H9 (cell line): ENCODE measurements around the gene CRACR2B. TPM values are rescaled to one million over a fixed set of nuclear protein-coding genes. Genes with fewer than 3 reads are reported as not detected.

Source experiments
- DNase-seq: peaks from one replicate; pipeline ENCODE4 v3.0.0-alpha.2; 2017
- H2AFZ ChIP-seq: one replicate; pipeline ENCODE4 v1.6.1; 2013; ENCODE audit warnings: mild to moderate bottlenecking, low read length, control low read depth, moderate library complexity
- H2AK5ac ChIP-seq: 2 replicates; pipeline ENCODE4 v1.6.1; 2013; ENCODE audit warnings: low read length, control low read depth, mixed read lengths; ENCODE audit not compliant: insufficient read length
- H2BK120ac ChIP-seq: one replicate; pipeline ENCODE4 v1.6.1; 2013; ENCODE audit warnings: low read depth, mild to moderate bottlenecking, low read length, control low read depth, inconsistent platforms; ENCODE audit not compliant: poor library complexity, severe bottlenecking
- H2BK12ac ChIP-seq: 2 replicates; pipeline ENCODE4 v1.6.1; 2013; ENCODE audit warnings: low read length, control low read depth, mixed read lengths, low read depth; ENCODE audit not compliant: insufficient read length
- H2BK15ac ChIP-seq: 2 replicates; pipeline ENCODE4 v1.6.1; 2013; ENCODE audit warnings: low read depth, low read length, control low read depth
- H2BK20ac ChIP-seq: one replicate; pipeline ENCODE4 v1.6.1; 2013; ENCODE audit warnings: low read depth, mild to moderate bottlenecking, low read length, control low read depth, inconsistent platforms; ENCODE audit not compliant: poor library complexity, severe bottlenecking
- H2BK5ac ChIP-seq: 2 replicates; pipeline ENCODE4 v1.6.1; 2013; ENCODE audit warnings: low read length, control low read depth, mixed read lengths; ENCODE audit not compliant: insufficient read length
- H3K14ac ChIP-seq: 2 replicates; pipeline ENCODE4 v1.6.1; 2013; ENCODE audit warnings: low read length, control low read depth; ENCODE audit not compliant: insufficient read depth
- H3K18ac ChIP-seq: 2 replicates; pipeline ENCODE4 v1.6.1; 2013; ENCODE audit warnings: low read depth, mild to moderate bottlenecking, mixed read lengths, low read length, control low read depth; ENCODE audit not compliant: insufficient read length
- H3K23ac ChIP-seq: 2 replicates; pipeline ENCODE4 v1.6.1; 2013; ENCODE audit warnings: low read length, control low read depth, mixed read lengths, low read depth; ENCODE audit not compliant: insufficient read length
- H3K23me2 ChIP-seq: 2 replicates; pipeline ENCODE4 v1.6.1; 2013; ENCODE audit warnings: low read depth, mild to moderate bottlenecking, mixed read lengths, low read length, control low read depth; ENCODE audit not compliant: insufficient read length, poor library complexity, severe bottlenecking
- H3K27ac ChIP-seq: 2 replicates; pipeline ENCODE4 v1.5.1; 2013; ENCODE audit warnings: low read length, control low read depth, mixed read lengths, low read depth; ENCODE audit not compliant: insufficient read length
- H3K27me3 ChIP-seq: 2 replicates; pipeline ENCODE4 v1.6.1; 2013; ENCODE audit warnings: low read length, control low read depth, inconsistent platforms; ENCODE audit not compliant: insufficient read depth
- H3K4ac ChIP-seq: 2 replicates; pipeline ENCODE4 v1.6.1; 2013; ENCODE audit warnings: low read depth, mild to moderate bottlenecking, control low read depth, inconsistent platforms, low read length, moderate library complexity
- H3K4me1 ChIP-seq: 2 replicates; pipeline ENCODE4 v1.6.1; 2013; ENCODE audit warnings: low read length, control low read depth, inconsistent platforms; ENCODE audit not compliant: insufficient read depth
- H3K4me2 ChIP-seq: 2 replicates; pipeline ENCODE4 v1.6.1; 2013; ENCODE audit warnings: low read length, control low read depth, mixed read lengths; ENCODE audit not compliant: insufficient read length, insufficient read depth
- H3K56ac ChIP-seq: 2 replicates; pipeline ENCODE4 v1.6.1; 2013; ENCODE audit warnings: low read depth, mild to moderate bottlenecking, mixed read lengths, low read length, control low read depth; ENCODE audit not compliant: insufficient read length
- H3K79me1 ChIP-seq: 2 replicates; pipeline ENCODE4 v1.6.1; 2013; ENCODE audit warnings: low read depth, mild to moderate bottlenecking, moderate library complexity, low read length, control low read depth, inconsistent platforms; ENCODE audit not compliant: insufficient read depth, poor library complexity, severe bottlenecking
- H3K79me2 ChIP-seq: 2 replicates; pipeline ENCODE4 v1.6.1; 2013; ENCODE audit warnings: low read length, control low read depth, inconsistent platforms; ENCODE audit not compliant: insufficient read depth
- H3K9ac ChIP-seq: 2 replicates; pipeline ENCODE4 v1.6.1; 2013; ENCODE audit warnings: low read length, control low read depth, mixed read lengths; ENCODE audit not compliant: insufficient read length; ENCODE audit errors: extremely low read depth
- H3K9me3 ChIP-seq: one replicate; pipeline ENCODE4 v1.6.1; 2013; ENCODE audit warnings: low read depth, low read length, inconsistent platforms; ENCODE audit not compliant: control insufficient read depth
- H3T11ph ChIP-seq: one replicate; pipeline ENCODE4 v1.6.1; 2013; ENCODE audit warnings: mild to moderate bottlenecking, low read length, control low read depth, inconsistent platforms
- H4K20me1 ChIP-seq: one replicate; pipeline ENCODE4 v1.6.1; 2013; ENCODE audit not compliant: control insufficient read depth, insufficient read length, insufficient read depth
- H4K5ac ChIP-seq: 2 replicates; pipeline ENCODE4 v1.6.1; 2013; ENCODE audit warnings: low read depth, mild to moderate bottlenecking, mixed read lengths, low read length, control low read depth; ENCODE audit not compliant: insufficient read length
- H4K8ac ChIP-seq: replicated peaks from 2 replicates; pipeline ENCODE4 v1.6.1; 2013; ENCODE audit warnings: low read length, control low read depth, mixed read lengths, low read depth; ENCODE audit not compliant: insufficient read length
- H4K91ac ChIP-seq: 2 replicates; pipeline ENCODE4 v1.6.1; 2013; ENCODE audit warnings: low read depth, mild to moderate bottlenecking, moderate library complexity, mixed read lengths, low read length, control low read depth; ENCODE audit not compliant: insufficient read length
- H3K27ac Mint-ChIP-seq, 3 experiments: 2 replicates in 2 of 3; 3 replicates in 1 of 3; pipeline ENCODE4 v1.8.0; 2020 to 2021; ENCODE audit warnings: mixed read lengths in 3 of 3, mild to moderate bottlenecking in 1 of 3, moderate library complexity in 1 of 3
- H3K27me3 Mint-ChIP-seq: 2 replicates; pipeline ENCODE4 v1.8.0; 2021; ENCODE audit warnings: low read depth, mild to moderate bottlenecking, moderate library complexity, mixed read lengths
- H3K36me3 Mint-ChIP-seq, 3 experiments: 2 replicates in 2 of 3; 3 replicates in 1 of 3; pipeline ENCODE4 v1.8.0; 2020 to 2021; ENCODE audit warnings: low read depth in 3 of 3, mixed read lengths in 3 of 3; ENCODE audit not compliant: insufficient read depth in 1 of 3
- H3K4me1 Mint-ChIP-seq, 2 experiments: 2 replicates each; pipeline ENCODE4 v1.8.0; 2020; ENCODE audit warnings: mixed read lengths in 2 of 2
- H3K4me3 Mint-ChIP-seq, 2 experiments: 2 replicates in 1 of 2; 3 replicates in 1 of 2; pipeline ENCODE4 v1.8.0; 2020 to 2021; ENCODE audit warnings: mild to moderate bottlenecking in 2 of 2, mixed read lengths in 2 of 2, moderate library complexity in 1 of 2
- H3K9me3 Mint-ChIP-seq, 2 experiments: 2 replicates in 1 of 2; 3 replicates in 1 of 2; pipeline ENCODE4 v1.8.0; 2020; ENCODE audit warnings: mild to moderate bottlenecking in 2 of 2, mixed read lengths in 2 of 2, moderate library complexity in 1 of 2
- CTCF ChIP-seq: fragments of 200-600 bp; sonication (generic); conservative IDR thresholded peaks from 3 replicates; pipeline ENCODE4 v1.8.0; 2021; ENCODE audit warnings: antibody characterized with exemption, mild to moderate bottlenecking
- WGBS: extraction: QIAGEN DNeasy Blood & Tissue Kit; methylation state at CpG from one replicate; pipeline ENCODE4 v1.1.7; 2013; ENCODE audit warnings: missing lambda C conversion rate, low lambda C conversion rate, mixed read lengths; ENCODE audit not compliant: insufficient read length; ENCODE audit errors: extremely low coverage; 5-methylcytosine and 5-hydroxymethylcytosine counted together
- total RNA-seq: library from RNA; stranded (reverse); gene quantifications from 2 replicates; pipeline ENCODE4 v1.2.1, GENCODE V29; 2021

Gene CRACR2B
- total RNA-seq, 1 experiment from 2014 or later, result 29.0 TPM

GRCh38 chr11:830295-831117, 2.8 kb downstream of the CRACR2B start:
- no peak overlapping the region for H3K14ac ChIP-seq
- no peaks in the 10 kb centered on the region; the same call in 1 of the 2 replicates for H3K4me1 ChIP-seq
- H3K79me1 ChIP-seq, result no peaks in the 10 kb centered on the region

More at GRCh38 chr11:830295-831117, 2.8 kb downstream of the CRACR2B start:
- Histone ChIP-seq H4K5ac (no peak overlapping the region), H4K20me1 (no peaks in the 10 kb centered on the region), H4K8ac (no peak overlapping the region), H3K27ac (no peak overlapping the region), H3K9me3 (no peaks in the 10 kb centered on the region), H3K27me3 (peaks cover 9% of the 10 kb centered on the region; the same call in 1 of the 2 replicates), H2BK120ac (no peak overlapping the region), H3T11ph (no peak overlapping the region), H3K4ac (no peak overlapping the region), H3K56ac (no peak overlapping the region), H3K23ac (no peak overlapping the region), H3K18ac (no peak overlapping the region), H3K23me2 (peaks cover 32% of the 10 kb centered on the region), H3K9ac (no peak overlapping the region), H3K79me2 (no peaks in the 10 kb centered on the region), H2BK5ac (no peak overlapping the region), H2AK5ac (no peak overlapping the region), H2AFZ (no peak overlapping the region), H3K4me2 (peak overlapping the region; percentile 56), H2BK12ac (no peak overlapping the region), H2BK20ac (no peak overlapping the region), H4K91ac (no peak overlapping the region), H2BK15ac (no peak overlapping the region)
- no CpG with 5 or more reads among the region's 78 CpGs for WGBS
- H3K27ac Mint-ChIP-seq, result no peak overlapping the region
- peaks cover 0 to 4% (median 2%) of the 10 kb centered on the region in 3 experiments; a peak in 3 of 7 replicates for H3K36me3 Mint-ChIP-seq
- H3K27me3 Mint-ChIP-seq, result peaks cover 34% of the 10 kb centered on the region
- no peaks in the 10 kb centered on the region for H3K9me3 Mint-ChIP-seq
- peak; percentile 92 for DNase-seq
- no peak for TF ChIP-seq CTCF
- peak overlapping the region; percentile 64 to 80 for H3K4me3 Mint-ChIP-seq
- H3K4me1 Mint-ChIP-seq, result peaks cover 36 to 46% of the 10 kb centered on the region in 2 experiments
